Neutrophil (primary cell): ENCODE data around the gene SPATA32.
A peak's percentile ranks its signal among the peaks of the same experiment; 100 is the strongest.

ENCODE experiments used
- H3K27ac ChIP-seq: fragments of 200-600 bp; sonication (generic); 2 replicates; pipeline ENCODE4 v1.5.1; 2016; ENCODE audit warnings: mild to moderate bottlenecking, moderate library complexity
- H3K27me3 ChIP-seq: fragments of 200-600 bp; sonication (generic); 2 replicates; pipeline ENCODE4 v1.6.0; 2016; ENCODE audit warnings: mild to moderate bottlenecking
- H3K36me3 ChIP-seq: fragments of 200-600 bp; sonication (generic); 2 replicates; pipeline ENCODE4 v1.5.1; 2017
- H3K4me1 ChIP-seq, 2 experiments: fragments of 200-600 bp in 1 of 2; sonication (generic) in 1 of 2; 1 replicate in 1 of 2; 2 replicates in 1 of 2; pipeline versions ENCODE4 v1.5.1 to v1.6.1; 2013 to 2016; ENCODE audit warnings: low read depth in 1 of 2, low read length in 1 of 2, mild to moderate bottlenecking in 1 of 2, moderate library complexity in 1 of 2; ENCODE audit not compliant: control insufficient read depth in 1 of 2, insufficient read depth in 1 of 2
- H3K4me3 ChIP-seq, 2 experiments: fragments of 200-600 bp in 1 of 2; sonication (generic) in 1 of 2; 1 replicate in 1 of 2; 2 replicates in 1 of 2; pipeline ENCODE4 v1.5.1; 2013 to 2016; ENCODE audit warnings: low read depth in 1 of 2, low read length in 1 of 2, mild to moderate bottlenecking in 1 of 2, moderate library complexity in 1 of 2
- H3K9me3 ChIP-seq: fragments of 200-600 bp; sonication (generic); 2 replicates; pipeline ENCODE4 v1.5.1; 2016
- TF ChIP-seq, protein P1 (sequence below): fragments of 200-600 bp; sonication (generic); IDR thresholded peaks from 2 replicates; pipeline ENCODE4 v1.5.1; 2016; ENCODE audit warnings: antibody characterized with exemption

The SPATA32 gene

DNA sequence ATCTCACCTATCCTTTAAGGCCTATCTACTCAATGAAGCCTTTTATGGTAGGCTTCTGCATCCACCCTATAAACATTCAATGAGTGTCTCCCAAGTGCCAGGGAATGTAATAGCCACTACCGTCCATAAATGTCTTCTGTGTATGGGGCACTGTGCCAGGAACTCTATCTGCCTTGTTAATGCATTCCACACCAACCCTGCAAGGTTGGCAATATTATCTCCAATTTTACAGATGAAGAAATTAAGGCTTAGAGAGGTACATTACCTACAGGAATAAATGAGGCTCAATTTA is 34.9 kb upstream of the SPATA32 start:
- no peaks in the 10 kb centered on the region for H3K36me3 ChIP-seq
- TF ChIP-seq, protein P1, sequence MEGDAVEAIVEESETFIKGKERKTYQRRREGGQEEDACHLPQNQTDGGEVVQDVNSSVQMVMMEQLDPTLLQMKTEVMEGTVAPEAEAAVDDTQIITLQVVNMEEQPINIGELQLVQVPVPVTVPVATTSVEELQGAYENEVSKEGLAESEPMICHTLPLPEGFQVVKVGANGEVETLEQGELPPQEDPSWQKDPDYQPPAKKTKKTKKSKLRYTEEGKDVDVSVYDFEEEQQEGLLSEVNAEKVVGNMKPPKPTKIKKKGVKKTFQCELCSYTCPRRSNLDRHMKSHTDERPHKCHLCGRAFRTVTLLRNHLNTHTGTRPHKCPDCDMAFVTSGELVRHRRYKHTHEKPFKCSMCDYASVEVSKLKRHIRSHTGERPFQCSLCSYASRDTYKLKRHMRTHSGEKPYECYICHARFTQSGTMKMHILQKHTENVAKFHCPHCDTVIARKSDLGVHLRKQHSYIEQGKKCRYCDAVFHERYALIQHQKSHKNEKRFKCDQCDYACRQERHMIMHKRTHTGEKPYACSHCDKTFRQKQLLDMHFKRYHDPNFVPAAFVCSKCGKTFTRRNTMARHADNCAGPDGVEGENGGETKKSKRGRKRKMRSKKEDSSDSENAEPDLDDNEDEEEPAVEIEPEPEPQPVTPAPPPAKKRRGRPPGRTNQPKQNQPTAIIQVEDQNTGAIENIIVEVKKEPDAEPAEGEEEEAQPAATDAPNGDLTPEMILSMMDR: no peak
- H3K4me3 ChIP-seq: peak overlapping the region in 1 of 2 experiments; percentile 31
- peaks cover 42 to 55% of the 10 kb centered on the region in 2 experiments for H3K4me1 ChIP-seq
- H3K9me3 ChIP-seq: no peaks in the 10 kb centered on the region
- no peaks in the 10 kb centered on the region for H3K27me3 ChIP-seq
- H3K27ac ChIP-seq: peak overlapping the region; percentile 90

DNA sequence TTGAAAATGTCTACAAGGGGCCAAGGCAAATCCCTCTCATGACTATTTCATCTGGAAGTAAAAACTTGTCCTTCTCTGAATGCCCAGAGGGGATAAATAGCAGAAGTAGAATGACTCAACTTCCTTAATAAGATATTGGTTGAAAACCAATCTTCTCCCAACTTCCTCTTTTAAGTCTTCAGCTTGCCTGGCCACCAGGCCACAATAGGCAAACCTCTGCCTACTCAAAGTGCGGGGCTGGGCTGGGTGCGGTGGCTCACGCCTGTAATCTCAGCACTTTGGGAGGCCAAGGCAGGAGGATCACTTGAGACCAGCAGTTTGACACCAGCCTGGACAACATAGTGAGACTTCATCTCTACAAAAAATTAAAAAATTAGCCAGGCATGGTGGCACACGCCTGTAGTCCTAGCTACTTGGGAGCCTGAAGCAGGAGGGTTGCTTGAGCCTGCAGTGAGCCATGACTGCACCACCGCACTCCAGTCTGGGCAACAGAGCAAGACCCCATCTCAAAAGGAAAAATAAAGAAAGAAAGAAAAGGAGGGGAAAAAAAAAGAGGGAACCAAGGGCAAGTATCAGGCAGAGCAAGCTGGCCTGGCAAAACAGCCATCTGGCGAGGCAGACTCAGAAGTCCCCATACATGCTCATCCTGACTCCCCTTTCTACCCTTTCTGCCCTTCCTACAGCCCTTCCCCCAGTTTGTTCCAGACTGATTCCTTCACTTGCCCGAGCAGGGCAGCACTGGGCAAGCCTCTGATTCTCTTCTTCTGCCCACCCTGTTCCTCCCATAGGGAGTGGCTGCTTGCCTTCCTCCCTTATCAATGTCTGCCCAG is 34.3 kb upstream of the SPATA32 start:
- H3K4me3 ChIP-seq: peak overlapping the region; percentile 20 to 31
- H3K27me3 ChIP-seq: no peaks in the 10 kb centered on the region
- peaks cover 47 to 61% of the 10 kb centered on the region in 2 experiments for H3K4me1 ChIP-seq
- no peaks in the 10 kb centered on the region for H3K9me3 ChIP-seq
- no peaks in the 10 kb centered on the region for H3K36me3 ChIP-seq
- TF ChIP-seq, protein P1: peak; percentile 55
- peak overlapping the region; percentile 90 for H3K27ac ChIP-seq

DNA sequence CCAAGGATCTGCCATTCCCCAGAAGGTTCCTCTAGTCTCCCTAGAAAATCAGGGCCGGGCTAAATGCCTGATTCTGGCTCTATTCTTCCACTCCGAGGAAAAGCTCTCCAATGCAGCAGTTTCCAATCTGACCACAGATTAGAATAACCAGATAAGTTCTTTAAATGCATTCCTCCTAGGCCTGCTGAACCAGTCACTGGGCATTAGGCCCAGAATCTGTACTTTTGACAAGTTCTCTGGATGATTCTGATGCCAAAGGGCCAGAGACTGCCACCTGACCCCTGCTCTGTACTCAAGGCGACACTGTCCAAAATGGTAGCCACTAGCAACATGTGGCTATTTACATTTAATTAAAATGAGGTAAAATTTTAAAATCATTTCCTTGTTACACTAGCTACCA is 32.6 kb upstream of the SPATA32 start:
- H3K27me3 ChIP-seq: no peaks in the 10 kb centered on the region
- H3K9me3 ChIP-seq: no peaks in the 10 kb centered on the region
- H3K27ac ChIP-seq: peak overlapping the region; percentile 90
- TF ChIP-seq, protein P1: no peak
- no peak overlapping the region for H3K4me3 ChIP-seq
- peaks cover 61 to 75% of the 10 kb centered on the region in 2 experiments for H3K4me1 ChIP-seq
- peaks cover under 1% of the 10 kb centered on the region for H3K36me3 ChIP-seq

DNA sequence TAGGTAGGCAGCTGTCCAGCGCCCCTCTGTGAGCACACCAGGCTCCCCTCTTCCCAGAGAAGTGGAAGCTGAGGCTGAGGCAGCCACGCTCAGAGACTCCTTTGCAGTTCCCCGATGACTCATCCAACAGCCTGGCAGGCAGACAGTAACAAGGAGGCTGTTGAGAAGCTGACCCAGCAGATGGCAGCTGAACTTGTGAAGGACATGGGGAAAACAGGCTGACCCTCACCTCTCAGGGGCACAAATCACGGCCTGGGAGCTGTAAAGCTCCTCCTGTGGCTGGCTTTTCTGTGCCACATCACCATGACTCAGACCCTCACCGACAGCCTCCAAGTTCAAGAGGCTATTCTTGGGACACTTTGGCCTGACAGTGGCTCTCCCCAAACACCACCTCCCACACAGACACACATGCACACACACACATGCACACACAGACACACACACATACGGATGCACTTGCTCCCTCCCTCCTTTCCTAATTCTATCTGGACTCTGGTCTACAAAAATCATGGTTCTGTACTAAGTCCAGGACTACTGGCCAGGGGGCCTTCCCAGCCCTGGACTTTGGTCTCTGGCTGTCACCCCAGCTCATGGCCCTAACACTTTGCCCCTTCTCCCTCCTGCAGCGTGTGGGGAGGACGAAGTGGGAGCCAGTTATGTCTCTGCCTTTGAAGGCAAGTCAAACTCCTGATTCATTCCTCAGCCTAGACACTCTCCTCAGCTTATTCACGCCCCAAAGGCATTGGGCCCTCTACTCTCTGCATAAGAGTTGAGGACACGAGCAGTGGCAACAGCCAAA is 31.7 kb upstream of the SPATA32 start:
- Histone ChIP-seq H3K36me3 (peaks cover 10% of the 10 kb centered on the region), H3K4me1 (peaks cover 61 to 77% of the 10 kb centered on the region in 2 experiments), H3K27me3 (no peaks in the 10 kb centered on the region), H3K9me3 (no peaks in the 10 kb centered on the region), H3K4me3 (no peak overlapping the region), H3K27ac (peak overlapping the region; percentile 66)
- TF ChIP-seq, protein P1: no peak

DNA sequence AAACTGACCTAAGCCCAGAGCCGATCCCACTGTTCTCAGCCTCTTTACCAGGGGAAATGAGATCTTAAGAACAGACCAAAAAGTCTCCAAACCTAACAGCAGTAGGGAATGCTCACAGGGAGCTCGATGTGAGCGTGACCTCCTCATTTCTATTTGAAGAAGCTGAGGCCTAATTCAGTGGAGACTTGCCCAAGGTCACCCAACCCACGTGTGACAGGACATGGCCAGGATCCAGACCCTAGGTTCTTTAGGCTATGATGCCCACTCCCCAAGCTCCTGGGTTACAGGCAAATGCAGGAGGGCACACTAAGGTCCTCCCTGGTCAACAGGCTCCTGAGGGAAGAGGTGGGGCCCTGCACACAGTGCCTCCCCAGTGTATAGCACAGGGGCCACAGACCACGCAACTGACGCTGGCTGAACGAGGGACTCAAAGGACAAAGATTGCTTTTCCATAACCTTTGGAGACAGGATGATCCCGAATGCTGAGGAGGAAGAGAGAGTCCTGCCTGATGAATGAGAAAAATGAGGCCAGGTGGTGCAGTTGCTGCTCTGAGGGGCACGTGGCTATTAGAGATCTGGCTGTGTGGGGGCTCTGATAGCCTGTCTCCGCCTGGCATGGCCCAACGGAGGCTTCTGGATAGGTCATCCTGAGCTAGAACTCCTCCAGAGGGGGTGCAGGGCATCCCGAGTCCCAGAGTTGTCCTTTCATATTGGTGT is 31.0 kb upstream of the SPATA32 start:
- H3K4me1 ChIP-seq: peaks cover 61 to 77% of the 10 kb centered on the region in 2 experiments
- no peaks in the 10 kb centered on the region for H3K27me3 ChIP-seq
- peaks cover 14% of the 10 kb centered on the region for H3K36me3 ChIP-seq
- TF ChIP-seq, protein P1: no peak
- H3K9me3 ChIP-seq: no peaks in the 10 kb centered on the region
- peak overlapping the region; percentile 87 for H3K27ac ChIP-seq
- no peak overlapping the region for H3K4me3 ChIP-seq
